HEK293T (cell line): ENCODE results near the gene DIP2A.
A peak's percentile ranks its signal among the peaks of the same experiment; 100 is the strongest.

Experiments used
- CTCF ChIA-PET: fragments of 350-600 bp; formaldehyde crosslinking; extraction: SDS; loops from one replicate; lab custom pipeline; 2021; ENCODE audit warnings: antibody characterized with exemption, inconsistent platforms; lab: Yijun Ruan, JAX
- POLR2A ChIA-PET: fragments of 350-600 bp; formaldehyde crosslinking; extraction: SDS; loops from one replicate; lab custom pipeline; 2020; ENCODE audit warnings: antibody characterized with exemption, inconsistent platforms; lab: Yijun Ruan, JAX
- DNase-seq: peaks from one replicate; pipeline ENCODE4 v3.0.0; 2012; ENCODE audit warnings: mixed read lengths; ENCODE audit errors: extremely low spot score
- ARNT ChIP-seq: fragments of 450-650 bp; IDR thresholded peaks from 2 replicates; pipeline ENCODE4 v1.6.1; 2017; ENCODE audit warnings: mild to moderate bottlenecking
- BHLHE40 ChIP-seq: fragments of 450-650 bp; IDR thresholded peaks from 2 replicates; pipeline ENCODE4 v1.6.1; 2016; ENCODE audit warnings: mild to moderate bottlenecking, moderate library complexity, borderline replicate concordance
- CTBP1 ChIP-seq: fragments of 450-650 bp; IDR thresholded peaks from 2 replicates; pipeline ENCODE4 v1.6.1; 2016; ENCODE audit warnings: borderline replicate concordance
- ELF4 ChIP-seq: fragments of 450-650 bp; IDR thresholded peaks from 2 replicates; pipeline ENCODE4 v1.6.1; 2017; ENCODE audit warnings: antibody characterized with exemption
- FOXA1 ChIP-seq: fragments of 450-650 bp; IDR thresholded peaks from 2 replicates; pipeline ENCODE4 v1.6.1; 2016; ENCODE audit warnings: mild to moderate bottlenecking
- FOXK2 ChIP-seq: fragments of 450-650 bp; IDR thresholded peaks from 2 replicates; pipeline ENCODE4 v1.6.1; 2016; ENCODE audit warnings: mild to moderate bottlenecking
- FOXM1 ChIP-seq: fragments of 450-650 bp; IDR thresholded peaks from 2 replicates; pipeline ENCODE4 v1.6.1; 2017; ENCODE audit warnings: mild to moderate bottlenecking, borderline replicate concordance
- HDGF ChIP-seq: fragments of 450-650 bp; IDR thresholded peaks from 2 replicates; pipeline ENCODE4 v1.6.1; 2017; ENCODE audit warnings: antibody characterized with exemption, borderline replicate concordance
- L3MBTL2 ChIP-seq: fragments of 450-650 bp; conservative IDR thresholded peaks from 2 replicates; pipeline ENCODE4 v1.6.1; 2016; ENCODE audit warnings: mild to moderate bottlenecking
- LEF1 ChIP-seq: fragments of 450-650 bp; IDR thresholded peaks from 2 replicates; pipeline ENCODE4 v1.6.1; 2017; ENCODE audit warnings: mild to moderate bottlenecking, borderline replicate concordance
- NFRKB ChIP-seq: fragments of 450-650 bp; IDR thresholded peaks from 2 replicates; pipeline ENCODE4 v1.6.1; 2016; ENCODE audit warnings: mild to moderate bottlenecking, moderate library complexity
- SP1 ChIP-seq: fragments of 450-650 bp; IDR thresholded peaks from 2 replicates; pipeline ENCODE4 v1.6.1; 2017
- SUZ12 ChIP-seq: fragments of 450-650 bp; IDR thresholded peaks from 2 replicates; pipeline ENCODE4 v1.6.1; 2016; ENCODE audit warnings: mild to moderate bottlenecking
- TARDBP ChIP-seq: fragments of 450-650 bp; IDR thresholded peaks from 2 replicates; pipeline ENCODE4 v1.6.1; 2016
- ZNF384 ChIP-seq: fragments of 450-650 bp; IDR thresholded peaks from 2 replicates; pipeline ENCODE4 v1.6.1; 2016
- TF ChIP-seq, protein P1 (sequence below): fragments of 450-650 bp; IDR thresholded peaks from 2 replicates; pipeline ENCODE4 v1.6.1; 2016

The DIP2A gene

DNA sequence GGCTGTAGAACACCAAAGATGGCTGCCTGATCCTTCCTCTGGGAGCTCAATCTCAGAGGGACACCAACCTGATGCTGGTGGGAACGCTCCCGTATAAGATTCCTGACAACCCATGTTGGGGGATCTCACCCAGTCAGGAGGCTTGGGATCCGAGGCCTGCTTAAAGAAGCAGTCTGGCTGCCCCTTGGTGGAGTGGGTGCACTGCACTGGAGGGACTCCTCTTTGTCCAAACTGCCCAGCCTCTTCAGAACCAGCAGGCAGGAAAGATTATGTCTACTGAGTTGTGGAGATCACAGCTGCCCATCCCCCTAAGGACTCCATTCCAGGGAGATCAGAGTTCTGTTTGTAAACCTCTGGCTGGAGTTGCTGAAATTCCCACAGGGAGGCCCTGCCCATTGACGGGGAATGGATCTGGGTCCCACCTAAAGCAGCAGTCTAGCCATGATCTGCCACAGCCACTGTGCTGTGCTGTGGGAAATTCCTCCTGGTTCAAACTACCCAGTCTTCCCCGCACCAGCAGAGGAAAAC, 123.2 kb downstream of the DIP2A start:
- no peak for TF ChIP-seq TARDBP
- TF ChIP-seq, protein P1, sequence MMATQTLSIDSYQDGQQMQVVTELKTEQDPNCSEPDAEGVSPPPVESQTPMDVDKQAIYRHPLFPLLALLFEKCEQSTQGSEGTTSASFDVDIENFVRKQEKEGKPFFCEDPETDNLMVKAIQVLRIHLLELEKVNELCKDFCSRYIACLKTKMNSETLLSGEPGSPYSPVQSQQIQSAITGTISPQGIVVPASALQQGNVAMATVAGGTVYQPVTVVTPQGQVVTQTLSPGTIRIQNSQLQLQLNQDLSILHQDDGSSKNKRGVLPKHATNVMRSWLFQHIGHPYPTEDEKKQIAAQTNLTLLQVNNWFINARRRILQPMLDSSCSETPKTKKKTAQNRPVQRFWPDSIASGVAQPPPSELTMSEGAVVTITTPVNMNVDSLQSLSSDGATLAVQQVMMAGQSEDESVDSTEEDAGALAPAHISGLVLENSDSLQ, result no peak
- no peak for TF ChIP-seq LEF1
- TF ChIP-seq HDGF, result no peak
- TF ChIP-seq FOXA1, result no peak
- no peak for TF ChIP-seq FOXK2
- TF ChIP-seq BHLHE40, result no peak
- TF ChIP-seq FOXM1, result no peak
- TF ChIP-seq ZNF384, result no peak
- TF ChIP-seq SP1, result no peak
- TF ChIP-seq L3MBTL2, result no peak
- TF ChIP-seq ARNT, result no peak
- no peak for TF ChIP-seq CTBP1
- no peak for TF ChIP-seq ELF4
- TF ChIP-seq NFRKB, result no peak
- no peak for DNase-seq
- ChIA-PET POLR2A (interaction anchor here (1.4 kb wide), 1 partner anchor 54 kb away, joined by 3 read pairs; the partner anchor contains the start of gene PRMT2), CTCF (no interaction called here)

DNA sequence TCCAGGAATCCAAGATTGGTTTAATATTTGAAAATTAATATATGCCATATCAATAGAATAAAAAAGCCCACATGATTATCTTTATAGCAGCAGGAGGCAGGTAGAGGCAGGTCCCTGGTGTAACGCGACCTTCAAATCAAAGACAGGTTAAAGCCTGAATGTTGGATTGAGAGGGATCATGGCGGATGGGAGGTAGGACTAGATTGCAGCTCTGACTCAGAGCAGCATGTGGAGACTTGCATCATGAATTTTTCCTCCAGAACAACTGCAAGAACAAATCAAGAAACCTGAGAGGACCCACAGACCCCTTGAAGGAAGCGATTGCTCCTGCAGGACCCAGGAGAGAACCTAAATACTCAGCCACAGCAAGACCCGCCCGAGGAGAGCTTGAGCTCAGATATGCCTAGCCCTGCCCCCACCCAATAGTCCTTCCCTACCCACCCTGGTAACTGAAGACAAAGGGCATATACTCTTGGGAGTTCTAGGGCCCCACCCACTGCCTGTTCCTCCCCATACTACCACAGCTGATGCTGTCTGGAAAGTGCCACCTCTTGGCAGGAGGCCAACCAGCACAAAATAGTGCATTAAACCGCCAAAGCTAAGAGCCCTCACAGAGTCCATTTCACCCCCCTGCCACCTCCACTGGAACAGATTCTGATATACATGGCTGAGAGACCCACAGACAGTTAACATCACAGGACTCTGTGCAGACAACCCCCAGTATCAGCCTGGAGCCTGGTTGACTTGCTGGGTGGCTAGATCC, 126.7 kb downstream of the DIP2A start:
- CTCF ChIA-PET, result no interaction called here
- no peak for DNase-seq
- TF ChIP-seq TARDBP (no peak), LEF1 (no peak), FOXK2 (no peak), HDGF (no peak), L3MBTL2 (0 out of 2 replicates have a peak, but pooled peaks have one; percentile 2), ELF4 (no peak)
- TF ChIP-seq, protein P1, result no peak
- POLR2A ChIA-PET, result no interaction called here

DNA sequence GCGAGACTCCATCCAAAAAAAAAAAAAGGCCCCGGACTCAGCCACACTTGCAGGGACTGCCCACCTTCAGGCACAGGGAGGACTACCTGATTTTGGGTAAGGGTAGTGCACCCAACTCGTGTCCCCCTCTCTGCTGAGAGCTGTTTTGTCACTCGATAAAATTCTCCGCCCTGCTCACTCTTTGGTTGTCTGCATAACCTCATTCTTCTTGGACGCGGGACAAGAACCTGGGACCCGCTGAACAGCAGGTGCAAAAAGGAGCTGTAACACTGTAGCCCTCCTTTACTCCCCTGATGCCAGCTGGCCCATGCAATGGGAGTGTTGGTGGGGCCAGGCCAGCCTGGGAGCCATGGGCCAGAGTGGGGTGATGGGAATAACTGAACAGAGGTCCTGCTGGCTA, 135.6 kb downstream of the DIP2A start:
- TF ChIP-seq LEF1 (no peak), ZNF384 (no peak), SP1 (no peak), FOXM1 (no peak), NFRKB (no peak), ELF4 (no peak), ARNT (no peak), CTBP1 (no peak), FOXK2 (no peak), TARDBP (no peak), BHLHE40 (no peak), L3MBTL2 (no peak), FOXA1 (no peak), HDGF (no peak), SUZ12 (no peak)
- TF ChIP-seq, protein P1, result no peak
- POLR2A ChIA-PET, result no interaction called here
- CTCF ChIA-PET, result no interaction called here
- DNase-seq, result no peak

DNA sequence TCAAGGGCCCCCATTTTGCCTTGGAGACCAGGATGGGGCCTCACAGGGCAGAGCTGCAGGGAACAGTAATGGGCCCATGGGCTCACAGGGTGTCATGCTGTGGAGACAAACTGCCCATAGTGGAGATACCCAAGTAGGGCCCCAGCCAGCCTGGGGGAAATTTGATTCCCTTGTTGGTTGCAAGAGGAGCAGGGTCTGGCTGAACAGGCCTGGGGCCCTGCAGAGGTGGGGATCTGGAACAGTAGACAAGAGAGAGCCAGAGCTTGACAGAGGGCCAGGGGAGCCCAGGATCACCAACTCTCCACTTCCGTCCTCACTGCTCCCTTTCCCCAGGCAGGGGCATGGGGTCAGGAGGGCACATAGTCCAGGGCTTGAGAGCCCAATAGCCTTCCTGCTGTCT, 137.5 kb downstream of the DIP2A start:
- ChIA-PET CTCF (no interaction called here), POLR2A (no interaction called here)
- DNase-seq, result no peak
- no peak for TF ChIP-seq SUZ12
- TF ChIP-seq FOXK2, result no peak
- no peak for TF ChIP-seq L3MBTL2
- no peak for TF ChIP-seq ZNF384
- TF ChIP-seq FOXA1, result no peak
- no peak for TF ChIP-seq LEF1
- TF ChIP-seq ARNT, result no peak
- TF ChIP-seq, protein P1, result no peak
- TF ChIP-seq TARDBP, result no peak
- TF ChIP-seq ELF4, result no peak
- no peak for TF ChIP-seq BHLHE40
- no peak for TF ChIP-seq FOXM1
- TF ChIP-seq HDGF, result no peak
- TF ChIP-seq SP1, result no peak
- TF ChIP-seq NFRKB, result no peak

DNA sequence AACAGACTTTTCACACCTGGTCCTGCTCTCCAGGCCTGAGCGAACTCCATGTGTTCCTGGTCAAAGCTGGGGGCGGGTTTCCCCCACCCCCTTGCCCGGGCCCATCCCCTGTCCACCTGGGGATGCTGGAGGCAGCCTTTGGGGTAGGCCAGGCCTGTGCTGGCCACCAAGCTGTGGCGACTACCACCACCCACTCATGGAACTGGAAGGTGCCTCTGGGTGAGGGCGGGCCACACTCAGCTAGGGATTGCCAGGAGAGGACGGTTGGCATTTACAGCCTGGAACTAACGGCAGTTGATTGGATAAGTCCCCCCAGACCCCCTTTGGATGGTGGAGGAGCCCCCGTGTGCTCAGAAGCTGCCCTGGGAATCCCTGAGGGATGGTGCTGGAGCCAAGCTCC, 138.3 kb downstream of the DIP2A start:
- CTCF ChIA-PET, result no interaction called here
- DNase-seq, result no peak
- POLR2A ChIA-PET, result interaction anchor here (1.4 kb wide), 1 partner anchor 39 kb away, joined by 3 read pairs; the partner anchor contains the start of gene PRMT2
- no peak for TF ChIP-seq FOXA1
